Right lobe of liver (tissue), 4 donors: ENCODE data around the gene ANKS6.

Experiments used
- POLR2A ChIP-seq: fragments of 450-650 bp; IDR thresholded peaks from one replicate; pipeline ENCODE4 v1.6.1; 2017; ENCODE audit warnings: antibody characterized with exemption, mild to moderate bottlenecking
- TF ChIP-seq, protein P1 (sequence below), 4 donors: fragments of 200-600 bp in 3 of 4; fragments of 450-650 bp in 1 of 4; IDR thresholded peaks; one replicate each; pipeline versions ENCODE4 v1.5.1 to v1.8.0; 2016 to 2022; ENCODE audit warnings: antibody characterized with exemption in 4 of 4, mild to moderate bottlenecking in 2 of 4
- donor health status: DM: no; HTN: no; CAD: no.
- donor health status: DM: no; HTN: no; CAD: no.
- donor health status: DM: no; HTN: yes; CAD: no.

GRCh38 chr9:98706651-98707165, 89.6 kb downstream of the ANKS6 start:
- TF ChIP-seq, protein P1, sequence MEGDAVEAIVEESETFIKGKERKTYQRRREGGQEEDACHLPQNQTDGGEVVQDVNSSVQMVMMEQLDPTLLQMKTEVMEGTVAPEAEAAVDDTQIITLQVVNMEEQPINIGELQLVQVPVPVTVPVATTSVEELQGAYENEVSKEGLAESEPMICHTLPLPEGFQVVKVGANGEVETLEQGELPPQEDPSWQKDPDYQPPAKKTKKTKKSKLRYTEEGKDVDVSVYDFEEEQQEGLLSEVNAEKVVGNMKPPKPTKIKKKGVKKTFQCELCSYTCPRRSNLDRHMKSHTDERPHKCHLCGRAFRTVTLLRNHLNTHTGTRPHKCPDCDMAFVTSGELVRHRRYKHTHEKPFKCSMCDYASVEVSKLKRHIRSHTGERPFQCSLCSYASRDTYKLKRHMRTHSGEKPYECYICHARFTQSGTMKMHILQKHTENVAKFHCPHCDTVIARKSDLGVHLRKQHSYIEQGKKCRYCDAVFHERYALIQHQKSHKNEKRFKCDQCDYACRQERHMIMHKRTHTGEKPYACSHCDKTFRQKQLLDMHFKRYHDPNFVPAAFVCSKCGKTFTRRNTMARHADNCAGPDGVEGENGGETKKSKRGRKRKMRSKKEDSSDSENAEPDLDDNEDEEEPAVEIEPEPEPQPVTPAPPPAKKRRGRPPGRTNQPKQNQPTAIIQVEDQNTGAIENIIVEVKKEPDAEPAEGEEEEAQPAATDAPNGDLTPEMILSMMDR (IDR thresholded peaks at IDR 0.05), result no peak
- no peak for TF ChIP-seq POLR2A
